ENCODE measurements around the gene ISG20L2. TPM values are rescaled to one million over a fixed set of nuclear protein-coding genes. Genes with fewer than 3 reads are reported as not detected.

The ISG20L2 gene
- total RNA-seq, 4 donors from 2014 or later: 3.6 to 24.8 (median 10.2) TPM

DNA sequence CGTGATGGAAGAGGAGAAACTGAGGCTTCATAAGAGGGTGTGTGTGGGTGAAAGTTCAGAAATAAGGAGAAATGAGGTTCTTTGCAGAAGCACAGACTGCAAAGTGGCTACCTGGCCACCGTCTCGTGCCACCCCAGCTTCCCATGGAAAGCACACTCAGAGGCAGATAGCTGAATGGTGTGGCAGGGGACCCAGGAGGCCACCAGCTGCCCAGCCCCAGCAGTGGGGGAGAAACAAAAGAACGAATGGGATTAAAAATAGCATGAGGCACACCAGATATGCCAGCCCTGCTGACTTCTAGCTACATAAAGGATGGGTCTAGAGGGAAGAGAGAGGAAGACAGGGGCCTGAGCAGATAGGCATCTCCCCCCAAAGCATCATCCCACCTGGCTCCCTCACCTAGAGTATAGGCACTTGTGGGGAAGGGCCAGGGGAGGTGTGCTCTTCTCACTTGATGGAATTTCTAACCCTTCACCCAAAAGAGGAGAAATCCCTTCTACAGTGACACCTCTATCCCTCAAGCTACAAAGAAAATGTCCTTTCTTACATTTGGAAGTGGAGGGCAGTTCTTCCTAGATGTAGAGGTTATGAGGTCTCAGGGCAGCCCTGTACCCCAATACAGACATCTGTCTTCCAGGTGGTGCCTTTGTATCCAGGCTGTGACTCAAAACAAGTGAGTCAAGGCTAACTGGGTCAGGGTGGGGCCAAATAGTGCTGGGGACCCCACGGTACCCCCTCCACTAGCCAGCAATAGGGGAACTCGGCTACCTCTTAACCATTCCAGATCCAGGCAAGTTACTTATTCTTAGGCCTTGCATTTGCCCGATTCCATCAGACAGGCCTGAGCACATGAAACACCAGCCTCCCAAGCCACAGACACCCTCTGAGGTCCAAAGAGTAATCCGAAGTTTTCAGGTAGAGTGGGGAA, 19.4 kb upstream of the ISG20L2 start:
- Histone ChIP-seq H3K27ac (peak overlapping the region; percentile 99 to 100), H3K27me3 (no peaks in the 10 kb centered on the region), H3K36me3 (no peaks in the 10 kb centered on the region), H3K9me3 (no peaks in the 10 kb centered on the region), H3K4me3 (peak overlapping the region; percentile 97 to 98), H3K4me1 (peaks cover 0 to 7% of the 10 kb centered on the region in 2 donors)
- intact Hi-C loops (cut with DNase I; ENCODE audit: low total_unique reads): no loop called here
- TF ChIP-seq, protein P1, sequence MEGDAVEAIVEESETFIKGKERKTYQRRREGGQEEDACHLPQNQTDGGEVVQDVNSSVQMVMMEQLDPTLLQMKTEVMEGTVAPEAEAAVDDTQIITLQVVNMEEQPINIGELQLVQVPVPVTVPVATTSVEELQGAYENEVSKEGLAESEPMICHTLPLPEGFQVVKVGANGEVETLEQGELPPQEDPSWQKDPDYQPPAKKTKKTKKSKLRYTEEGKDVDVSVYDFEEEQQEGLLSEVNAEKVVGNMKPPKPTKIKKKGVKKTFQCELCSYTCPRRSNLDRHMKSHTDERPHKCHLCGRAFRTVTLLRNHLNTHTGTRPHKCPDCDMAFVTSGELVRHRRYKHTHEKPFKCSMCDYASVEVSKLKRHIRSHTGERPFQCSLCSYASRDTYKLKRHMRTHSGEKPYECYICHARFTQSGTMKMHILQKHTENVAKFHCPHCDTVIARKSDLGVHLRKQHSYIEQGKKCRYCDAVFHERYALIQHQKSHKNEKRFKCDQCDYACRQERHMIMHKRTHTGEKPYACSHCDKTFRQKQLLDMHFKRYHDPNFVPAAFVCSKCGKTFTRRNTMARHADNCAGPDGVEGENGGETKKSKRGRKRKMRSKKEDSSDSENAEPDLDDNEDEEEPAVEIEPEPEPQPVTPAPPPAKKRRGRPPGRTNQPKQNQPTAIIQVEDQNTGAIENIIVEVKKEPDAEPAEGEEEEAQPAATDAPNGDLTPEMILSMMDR (IDR thresholded peaks at IDR 0.05): no peak
- TF ChIP-seq POLR2A (IDR thresholded peaks at IDR 0.05): no peak
- DNase-seq: no peak

DNA sequence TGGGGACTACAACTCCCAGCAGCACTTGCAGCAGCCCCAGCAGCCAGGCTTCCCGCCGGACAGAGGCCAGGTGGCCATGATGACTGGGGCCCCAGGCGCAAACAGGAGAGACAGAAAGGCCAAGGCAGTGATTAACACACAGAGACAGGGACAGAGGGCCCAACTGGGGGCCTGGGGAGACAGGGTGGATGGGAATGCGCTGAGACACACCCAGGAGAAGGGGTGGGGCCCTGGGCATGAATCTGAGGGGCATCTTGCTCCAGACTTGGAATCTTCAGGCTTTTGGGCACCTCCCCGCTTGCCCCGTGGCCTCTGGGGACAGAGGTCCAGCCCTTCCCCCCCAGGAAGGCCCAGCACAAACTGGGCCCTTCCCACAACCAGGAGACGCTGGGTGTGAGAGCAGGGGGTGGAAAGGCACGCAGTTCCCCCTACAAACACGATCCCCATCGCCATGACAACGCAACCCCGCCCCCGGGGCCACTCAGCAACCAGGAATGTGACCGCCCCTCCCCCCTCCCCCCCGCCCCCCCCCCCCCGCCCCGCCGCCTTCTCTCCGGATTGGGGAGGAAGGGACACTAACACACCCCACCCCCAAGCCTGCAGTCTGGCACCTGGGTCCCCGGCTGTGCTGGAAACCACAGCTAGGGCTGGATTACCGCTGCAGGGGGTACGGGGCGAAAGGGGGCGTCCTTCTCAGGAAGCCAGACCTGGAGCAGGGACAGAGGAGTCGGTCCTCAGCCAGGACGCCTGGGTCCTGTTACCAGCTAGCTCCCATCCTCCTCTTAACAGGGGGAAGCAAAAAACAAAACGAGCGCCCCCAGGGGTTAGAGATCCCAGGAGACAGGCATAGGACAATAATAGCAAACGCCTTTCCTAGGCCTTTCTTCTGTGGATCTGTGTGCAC, 18.4 kb upstream of the ISG20L2 start:
- H3K27me3 ChIP-seq: no peaks in the 10 kb centered on the region
- TF ChIP-seq, protein P1 (IDR thresholded peaks at IDR 0.05): peak in 1 of 4 experiments; percentile 19
- TF ChIP-seq POLR2A (IDR thresholded peaks at IDR 0.05): peak; percentile 13 to 68
- H3K9me3 ChIP-seq: no peaks in the 10 kb centered on the region
- H3K27ac ChIP-seq: peak overlapping the region; percentile 99 to 100
- H3K4me3 ChIP-seq: peak overlapping the region; percentile 97 to 98
- peaks cover 0 to 7% of the 10 kb centered on the region in 2 donors for H3K4me1 ChIP-seq
- intact Hi-C loops (cut with DNase I; ENCODE audit: low total_unique reads): no loop called here
- DNase-seq: peak; percentile 96 to 98
- H3K36me3 ChIP-seq: no peaks in the 10 kb centered on the region

DNA sequence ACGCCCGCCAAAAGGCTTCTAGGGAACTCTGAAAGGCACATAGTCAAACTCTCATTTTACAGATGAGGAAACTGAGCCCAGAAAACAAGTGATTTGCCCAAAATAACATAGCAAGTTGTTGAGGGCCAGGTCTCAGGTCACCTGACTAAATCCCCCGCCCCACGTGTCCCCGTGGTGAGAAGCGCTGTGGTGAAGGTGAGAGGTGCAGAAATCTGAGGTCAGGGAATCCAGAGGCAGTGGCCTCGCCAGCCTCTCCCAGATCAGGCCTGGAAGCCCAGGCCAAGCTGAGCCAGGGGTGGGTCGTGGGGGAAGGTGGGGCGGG, 17.8 kb upstream of the ISG20L2 start:
- Histone ChIP-seq H3K36me3 (no peaks in the 10 kb centered on the region), H3K9me3 (no peaks in the 10 kb centered on the region), H3K4me1 (peaks cover 0 to 7% of the 10 kb centered on the region in 2 donors), H3K27me3 (no peaks in the 10 kb centered on the region), H3K27ac (peak overlapping the region; percentile 99 to 100), H3K4me3 (peak overlapping the region; percentile 97 to 98)
- DNase-seq: no peak
- intact Hi-C loops (cut with DNase I; ENCODE audit: low total_unique reads): no loop called here
- TF ChIP-seq, protein P1 (IDR thresholded peaks at IDR 0.05): no peak
- TF ChIP-seq POLR2A (IDR thresholded peaks at IDR 0.05): no peak

DNA sequence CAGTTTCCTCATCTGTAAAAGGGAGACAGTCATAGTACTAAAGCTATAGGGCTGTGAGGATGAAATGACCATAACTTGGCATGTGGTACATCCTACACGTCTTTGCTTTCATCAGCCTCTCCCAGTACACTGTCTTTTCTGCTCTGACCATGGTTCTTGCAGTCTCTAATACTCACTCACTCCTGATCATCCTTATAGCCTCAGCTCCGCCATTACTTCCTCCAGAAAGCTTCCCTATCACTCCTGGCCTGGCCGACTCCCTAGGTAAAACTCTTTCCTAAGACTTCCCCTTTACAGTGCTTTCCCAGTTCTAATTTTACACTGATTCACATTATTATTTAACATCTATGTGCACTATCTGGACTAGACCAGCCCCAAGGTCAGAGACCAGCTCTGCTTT, 17.3 kb upstream of the ISG20L2 start:
- no peaks in the 10 kb centered on the region for H3K27me3 ChIP-seq
- H3K9me3 ChIP-seq: no peaks in the 10 kb centered on the region
- intact Hi-C loops (cut with DNase I; ENCODE audit: low total_unique reads): no loop called here
- TF ChIP-seq, protein P1 (IDR thresholded peaks at IDR 0.05): no peak
- no peak for TF ChIP-seq POLR2A (IDR thresholded peaks at IDR 0.05)
- H3K27ac ChIP-seq: peak overlapping the region; percentile 99 to 100
- no peak for DNase-seq
- peak overlapping the region in 1 of 2 donors; percentile 98 for H3K4me3 ChIP-seq
- H3K4me1 ChIP-seq: peaks cover 0 to 7% of the 10 kb centered on the region in 2 donors
- no peaks in the 10 kb centered on the region for H3K36me3 ChIP-seq
